T-helper 2 cell treated with Interferon-gamma antibody and Interleukin-4, amounts not matched to agents 5 μg/mL and 100 μg/mL, for 36 hours (primary cell): ENCODE results near the gene ACACB.

Source experiments
- DNase-seq: peaks from one replicate; pipeline ENCODE4 v3.0.0; 2021; ENCODE audit warnings: low spot score
- H3K27ac Mint-ChIP-seq: one replicate; pipeline ENCODE4 v1.8.0; 2021; ENCODE audit warnings: mild to moderate bottlenecking, mixed read lengths
- H3K27me3 Mint-ChIP-seq: one replicate; pipeline ENCODE4 v1.8.0; 2021; ENCODE audit warnings: low read depth, mixed read lengths
- H3K36me3 Mint-ChIP-seq: one replicate; pipeline ENCODE4 v1.8.0; 2021; ENCODE audit warnings: low read depth, mixed read lengths
- H3K4me1 Mint-ChIP-seq: one replicate; pipeline ENCODE4 v1.8.0; 2021; ENCODE audit warnings: low read depth, mixed read lengths
- H3K4me3 Mint-ChIP-seq: one replicate; pipeline ENCODE4 v1.8.0; 2022; ENCODE audit warnings: mild to moderate bottlenecking, moderate library complexity, mixed read lengths
- H3K9me3 Mint-ChIP-seq: one replicate; pipeline ENCODE4 v1.8.0; 2021; ENCODE audit warnings: mixed read lengths

The ACACB gene

DNA sequence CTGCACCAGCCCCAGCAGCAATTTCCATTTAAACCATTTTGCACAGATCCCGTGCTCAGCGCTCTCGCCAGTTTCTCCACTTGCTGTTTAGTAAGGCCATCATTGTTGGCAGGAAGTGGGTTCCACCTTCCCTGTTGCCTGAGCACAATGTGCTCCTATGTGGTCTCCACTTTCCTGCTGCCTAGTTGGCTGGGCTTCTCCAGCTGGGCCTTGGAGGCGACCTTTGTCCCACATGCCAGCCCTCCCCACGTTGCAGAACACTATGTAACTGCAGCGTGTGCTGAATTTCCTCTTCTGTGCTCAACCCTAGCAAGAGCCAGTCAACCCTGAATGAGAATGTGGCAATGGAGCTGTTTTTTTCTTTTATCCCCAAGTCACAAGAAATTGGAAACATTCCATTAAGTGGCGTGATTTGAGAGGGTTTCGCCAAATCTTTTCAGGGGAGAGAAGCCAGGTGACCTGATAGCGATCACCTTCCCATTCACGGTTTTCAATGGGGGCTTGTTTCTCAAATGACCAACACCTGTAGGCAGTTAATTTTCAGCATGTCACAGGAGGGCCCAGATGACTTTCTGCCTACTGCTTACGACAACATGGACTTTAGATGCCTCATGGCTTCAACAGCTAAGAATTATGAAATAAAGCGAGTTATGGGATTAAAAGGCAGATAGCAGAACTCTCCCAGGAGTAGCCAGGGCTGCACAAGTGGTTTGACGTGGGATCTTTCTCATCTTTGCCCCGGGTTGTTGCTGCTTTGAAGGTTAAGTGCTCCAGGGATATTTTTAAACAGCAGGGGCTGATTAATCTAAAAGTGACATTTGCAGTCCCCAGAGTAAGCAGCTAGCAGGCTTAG, at the start of gene ACACB:
ACACB (plus strand) TSS at position 830 of the 853 bp plus-strand sequence. CDS start 22,819 bp downstream, outside the sequence.
- no peak within 1 kb of the TSS for H3K4me3 Mint-ChIP-seq
- H3K4me1 Mint-ChIP-seq, result peaks cover 8% of the 10 kb centered on the region
- no peaks in the 10 kb centered on the region for H3K9me3 Mint-ChIP-seq
- H3K27me3 Mint-ChIP-seq, result no peaks in the 10 kb centered on the region
- H3K36me3 Mint-ChIP-seq, result no peaks in the 10 kb centered on the region
- H3K27ac Mint-ChIP-seq, result no peak within 1 kb of the TSS
- no peak for DNase-seq

DNA sequence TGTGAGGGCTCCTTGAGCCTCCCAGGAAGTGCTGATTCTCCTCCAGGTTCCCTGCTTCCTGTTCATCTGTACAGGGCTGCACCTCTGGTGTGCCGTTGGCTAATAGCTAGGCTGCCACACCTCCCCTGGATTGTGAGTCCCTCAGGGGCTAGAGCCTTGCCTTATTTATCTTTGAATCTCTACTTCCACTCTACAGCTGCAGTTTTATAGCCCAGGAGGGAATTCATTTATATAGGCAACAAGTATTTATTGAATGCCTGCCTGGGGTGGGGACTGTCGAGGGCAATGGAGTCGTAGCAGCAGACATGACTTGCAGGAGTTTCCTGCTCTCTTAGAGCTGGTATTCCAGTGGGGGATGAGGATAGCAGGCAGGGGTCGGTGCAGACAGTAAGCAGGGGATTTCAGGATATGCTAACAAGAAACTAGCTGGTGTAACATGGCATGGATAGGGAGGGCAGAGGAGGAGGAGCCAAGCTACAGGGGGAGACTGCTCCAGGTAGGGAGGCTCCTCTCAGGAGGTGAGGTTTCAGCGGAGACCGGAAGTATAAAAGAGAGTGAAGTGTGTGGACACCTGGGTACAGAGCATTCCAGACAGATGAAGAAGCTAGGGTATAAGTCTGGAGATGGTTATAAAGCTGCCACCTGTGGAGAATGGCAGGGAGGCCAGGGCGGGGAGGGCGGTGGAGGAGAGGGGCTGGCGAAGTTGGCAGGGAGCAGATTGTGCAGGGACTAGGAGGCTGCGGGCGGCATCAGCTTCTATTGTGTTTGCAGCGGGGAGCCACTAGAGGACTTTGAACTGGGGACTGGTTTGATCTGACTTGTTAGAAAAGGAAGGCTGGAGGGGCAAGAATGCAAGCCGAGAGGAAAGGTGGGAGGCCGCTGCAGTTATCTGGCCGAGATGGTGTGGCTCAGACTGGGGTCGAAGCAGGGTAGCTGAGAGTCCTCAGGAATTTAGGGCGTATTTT, 46.8 kb upstream of the ACACB start:
- Mint-ChIP-seq H3K27ac (no peak overlapping the region), H3K36me3 (peaks cover 6% of the 10 kb centered on the region), H3K4me1 (no peaks in the 10 kb centered on the region), H3K9me3 (no peaks in the 10 kb centered on the region), H3K27me3 (no peaks in the 10 kb centered on the region), H3K4me3 (no peak overlapping the region)
- no peak for DNase-seq

DNA sequence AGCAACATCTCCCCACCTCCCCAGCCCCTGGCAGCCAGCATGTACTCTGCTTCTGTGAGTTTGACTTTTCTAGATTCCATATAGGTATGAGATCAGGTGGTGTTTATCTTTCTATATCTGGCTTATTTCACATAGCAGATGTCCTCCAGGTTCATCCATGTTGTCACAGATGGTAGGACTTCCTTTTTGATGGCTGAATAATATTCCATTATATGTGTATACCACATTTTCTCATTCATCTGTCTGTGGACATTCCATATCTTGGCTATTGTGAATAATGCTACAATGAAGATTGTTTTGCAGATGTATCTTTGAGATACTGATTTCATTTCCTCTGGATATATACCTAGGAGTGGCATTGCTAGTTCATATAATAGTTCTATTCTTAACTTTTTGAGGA, 41.5 kb upstream of the ACACB start:
- Mint-ChIP-seq H3K4me1 (no peaks in the 10 kb centered on the region), H3K9me3 (peaks cover 5% of the 10 kb centered on the region), H3K27ac (no peak overlapping the region), H3K27me3 (no peaks in the 10 kb centered on the region), H3K4me3 (no peak overlapping the region), H3K36me3 (peaks cover 27% of the 10 kb centered on the region)
- DNase-seq, result no peak

DNA sequence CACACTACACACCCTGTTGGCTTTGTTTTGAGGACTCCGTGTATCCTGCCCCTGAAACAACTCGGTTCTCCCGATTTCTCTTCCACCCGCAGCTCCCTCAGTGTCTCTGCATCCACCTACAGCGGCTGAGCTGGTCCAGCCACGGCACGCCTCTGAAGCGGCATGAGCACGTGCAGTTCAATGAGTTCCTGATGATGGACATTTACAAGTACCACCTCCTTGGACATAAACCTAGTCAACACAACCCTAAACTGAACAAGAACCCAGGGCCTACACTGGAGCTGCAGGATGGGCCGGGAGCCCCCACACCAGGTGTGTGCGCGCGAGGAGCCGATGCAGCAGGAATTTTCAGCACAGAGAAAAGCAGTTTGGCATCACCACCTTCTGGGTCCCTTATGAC, 33.6 kb upstream of the ACACB start:
- H3K4me3 Mint-ChIP-seq, result no peak overlapping the region
- no peaks in the 10 kb centered on the region for H3K4me1 Mint-ChIP-seq
- H3K36me3 Mint-ChIP-seq, result peaks cover 20% of the 10 kb centered on the region
- no peak for DNase-seq
- no peak overlapping the region for H3K27ac Mint-ChIP-seq
- H3K9me3 Mint-ChIP-seq, result peaks cover 5% of the 10 kb centered on the region
- H3K27me3 Mint-ChIP-seq, result no peaks in the 10 kb centered on the region

GRCh38 chr12:109084425-109084824, 32.0 kb upstream of the ACACB start:
- Mint-ChIP-seq H3K4me3 (no peak overlapping the region), H3K9me3 (no peaks in the 10 kb centered on the region), H3K4me1 (no peaks in the 10 kb centered on the region), H3K27ac (no peak overlapping the region), H3K36me3 (peaks cover 16% of the 10 kb centered on the region), H3K27me3 (no peaks in the 10 kb centered on the region)
- DNase-seq, result no peak

- Mint-ChIP-seq H3K36me3 (peaks cover 15% of the 10 kb centered on the region), H3K27ac (no peak overlapping the region), H3K27me3 (no peaks in the 10 kb centered on the region)
Measured at GRCh38 chr12:109085590-109085989, 30.8 kb upstream of the ACACB start.

DNA sequence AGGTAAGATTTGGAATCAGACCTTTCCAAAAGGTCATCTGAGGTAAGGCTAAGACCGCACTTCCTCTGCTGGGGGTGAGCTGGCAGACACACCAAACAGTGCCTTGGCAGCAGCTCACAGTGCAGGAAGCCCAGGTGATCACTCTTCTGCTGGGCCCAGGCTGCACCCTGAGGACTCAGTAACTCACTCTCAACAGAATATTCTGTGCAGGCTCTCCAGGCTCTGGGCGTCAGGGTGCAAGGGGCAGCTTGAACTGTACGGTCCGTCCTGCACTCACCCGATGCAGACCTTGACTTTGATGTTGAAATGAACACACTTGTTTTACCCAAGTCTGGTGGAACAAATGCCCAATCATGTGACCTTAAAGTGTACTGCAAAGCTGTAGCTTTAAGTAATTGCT, 29.1 kb upstream of the ACACB start:
- no peaks in the 10 kb centered on the region for H3K9me3 Mint-ChIP-seq
- H3K36me3 Mint-ChIP-seq, result peaks cover 16% of the 10 kb centered on the region
- H3K27me3 Mint-ChIP-seq, result no peaks in the 10 kb centered on the region
- no peak overlapping the region for H3K4me3 Mint-ChIP-seq
- H3K27ac Mint-ChIP-seq, result no peak overlapping the region
- H3K4me1 Mint-ChIP-seq, result peaks cover 10% of the 10 kb centered on the region
- no peak for DNase-seq

More at GRCh38 chr12:109085590-109085989, 30.8 kb upstream of the ACACB start:
- Mint-ChIP-seq H3K4me3 (no peak overlapping the region), H3K9me3 (no peaks in the 10 kb centered on the region), H3K4me1 (peaks cover 3% of the 10 kb centered on the region)
- DNase-seq, result no peak

GRCh38 chr12:109088818-109089217, 27.6 kb upstream of the ACACB start:
- Mint-ChIP-seq H3K4me3 (no peak overlapping the region), H3K9me3 (no peaks in the 10 kb centered on the region), H3K4me1 (peaks cover 24% of the 10 kb centered on the region), H3K27ac (no peak overlapping the region), H3K36me3 (peaks cover 18% of the 10 kb centered on the region), H3K27me3 (no peaks in the 10 kb centered on the region)
- no peak for DNase-seq

DNA sequence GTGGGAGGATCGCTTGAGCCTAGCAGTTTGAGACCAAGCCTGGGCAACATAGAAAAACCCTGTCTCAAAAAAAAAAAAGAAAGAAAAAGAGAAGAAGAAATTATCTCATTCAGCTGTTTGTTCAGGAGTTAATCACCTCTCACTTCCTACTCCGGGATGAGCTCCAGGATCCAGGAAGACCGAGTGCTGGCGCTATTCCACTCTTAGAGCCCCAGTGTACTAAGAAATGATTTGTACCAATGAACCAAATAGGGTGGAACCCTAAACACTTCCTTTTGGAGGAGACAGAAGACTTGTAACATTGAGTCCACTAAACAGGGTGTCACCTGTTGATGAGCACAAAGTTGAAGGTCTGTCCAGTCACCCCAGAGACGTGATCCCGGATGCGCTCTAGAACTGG, 26.7 kb upstream of the ACACB start:
- H3K9me3 Mint-ChIP-seq, result no peaks in the 10 kb centered on the region
- H3K27me3 Mint-ChIP-seq, result no peaks in the 10 kb centered on the region
- no peak overlapping the region for H3K27ac Mint-ChIP-seq
- H3K4me1 Mint-ChIP-seq, result peaks cover 25% of the 10 kb centered on the region
- no peak for DNase-seq
- H3K36me3 Mint-ChIP-seq, result peaks cover 18% of the 10 kb centered on the region
- H3K4me3 Mint-ChIP-seq, result no peak overlapping the region

DNA sequence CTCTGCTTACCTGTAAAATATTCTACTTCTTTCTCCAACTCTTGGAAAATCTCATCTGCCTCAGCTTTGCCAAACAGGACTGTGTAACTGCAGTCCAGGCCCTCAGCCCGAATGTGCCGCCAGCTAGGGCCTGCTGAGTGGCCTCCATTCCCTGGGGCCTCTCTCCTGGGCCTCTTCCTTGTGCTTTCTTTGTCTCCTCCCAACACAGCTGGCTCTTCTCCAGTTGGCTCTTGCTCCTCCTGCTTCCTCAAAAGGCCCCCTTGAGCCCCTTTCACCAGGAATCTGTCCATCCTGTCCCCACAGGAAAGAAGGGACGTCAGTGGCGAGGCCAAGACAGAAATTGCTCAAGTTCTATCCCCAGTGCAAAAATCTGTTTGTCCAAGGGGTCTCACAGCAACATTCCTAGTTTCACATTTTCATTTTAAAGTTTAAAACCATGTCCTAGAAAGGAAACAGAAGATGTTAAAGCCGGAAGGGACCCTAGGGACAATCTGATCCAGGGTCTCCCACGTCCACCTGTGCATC, 23.8 kb upstream of the ACACB start:
- DNase-seq, result no peak
- peaks cover 12% of the 10 kb centered on the region for H3K36me3 Mint-ChIP-seq
- H3K9me3 Mint-ChIP-seq, result no peaks in the 10 kb centered on the region
- no peaks in the 10 kb centered on the region for H3K27me3 Mint-ChIP-seq
- H3K4me3 Mint-ChIP-seq, result peak overlapping the region; percentile 83
- peak overlapping the region; percentile 87 for H3K27ac Mint-ChIP-seq
- H3K4me1 Mint-ChIP-seq, result peaks cover 25% of the 10 kb centered on the region

DNA sequence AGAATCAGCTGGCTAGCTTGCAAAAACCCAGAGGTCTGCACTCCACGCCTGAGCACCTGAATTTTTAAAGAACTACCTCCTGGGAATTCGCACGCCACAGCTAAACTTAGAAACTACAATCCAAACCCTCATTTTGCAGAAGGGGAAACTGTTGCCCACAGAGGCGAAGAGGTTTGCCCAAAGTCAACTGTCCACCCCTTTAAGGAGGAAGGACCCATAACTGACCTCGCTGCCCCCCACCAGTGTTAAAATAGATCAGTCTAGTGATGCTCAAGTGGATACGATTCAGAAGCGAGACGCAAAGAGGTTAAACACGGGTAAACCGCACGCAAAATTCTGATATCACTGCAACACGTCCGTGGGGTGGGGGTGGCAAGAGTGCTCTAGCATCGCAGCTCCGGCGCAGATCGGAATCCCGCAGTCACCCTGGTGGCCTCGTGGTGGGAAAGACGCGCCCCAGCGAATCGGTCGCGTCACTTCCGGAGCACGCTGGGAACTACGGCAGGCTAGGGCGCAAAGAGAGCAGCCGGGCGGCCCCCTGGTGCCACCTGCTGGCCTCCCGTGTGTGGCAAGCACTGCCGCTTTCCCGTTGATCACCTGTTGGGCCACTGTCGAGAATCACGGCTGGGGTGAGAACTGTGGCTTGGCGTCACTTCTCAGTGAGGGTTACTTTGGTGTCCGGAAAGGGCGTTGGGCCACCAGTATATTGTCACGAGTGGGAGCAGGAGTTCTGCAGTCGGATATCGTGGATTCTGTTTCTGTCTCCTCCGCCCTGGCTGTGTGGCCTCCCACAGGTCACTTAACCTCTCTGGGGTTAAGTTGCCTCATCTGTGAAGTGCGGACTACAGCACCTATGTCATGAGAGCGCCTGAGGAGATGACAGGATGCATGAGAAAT, 23.1 kb upstream of the ACACB start, which contains the start of gene ALKBH2:
ALKBH2 (minus strand) TSS at position 451 of the 897 bp plus-strand sequence. CDS start 686 bp downstream, outside the sequence.
- Mint-ChIP-seq H3K4me1 (peaks cover 25% of the 10 kb centered on the region), H3K27ac (peak within 1 kb of the TSS; percentile 87), H3K4me3 (peak within 1 kb of the TSS; percentile 83), H3K36me3 (peaks cover 11% of the 10 kb centered on the region), H3K9me3 (no peaks in the 10 kb centered on the region), H3K27me3 (no peaks in the 10 kb centered on the region)
- peak; percentile 94 for DNase-seq

- Mint-ChIP-seq H3K27me3 (no peaks in the 10 kb centered on the region), H3K36me3 (peaks cover 28% of the 10 kb centered on the region), H3K4me3 (peak overlapping the region; percentile 91), H3K4me1 (peaks cover 30% of the 10 kb centered on the region), H3K27ac (no peak overlapping the region), H3K9me3 (no peaks in the 10 kb centered on the region)
- DNase-seq, result no peak
Measured at GRCh38 chr12:109097140-109097434, 19.3 kb upstream of the ACACB start.
